ES-I3 (cell line): Measurements from ENCODE around the gene HTRA2.

Experiments
- H3K36me3 ChIP-seq: 2 replicates; pipeline ENCODE4 v1.6.1; 2013; ENCODE audit warnings: mild to moderate bottlenecking, low read length, control low read depth, moderate library complexity; ENCODE audit not compliant: insufficient read depth
- H3K4me1 ChIP-seq: 2 replicates; pipeline ENCODE4 v1.6.1; 2013; ENCODE audit warnings: mild to moderate bottlenecking, control low read depth, low read length; ENCODE audit not compliant: insufficient read depth
- H3K9ac ChIP-seq: 2 replicates; pipeline ENCODE4 v1.6.1; 2013; ENCODE audit warnings: low read depth, mild to moderate bottlenecking, low read length, moderate library complexity
- H3K9me3 ChIP-seq: 2 replicates; pipeline ENCODE4 v1.6.1; 2013; ENCODE audit warnings: mild to moderate bottlenecking, low read length, moderate library complexity; ENCODE audit not compliant: control insufficient read depth, insufficient read depth

Gene HTRA2

GRCh38 chr2:74535440-74535965 is 5.8 kb downstream of the HTRA2 start:
- Histone ChIP-seq H3K9me3 (no peaks in the 10 kb centered on the region), H3K9ac (no peak overlapping the region), H3K36me3 (no peaks in the 10 kb centered on the region), H3K4me1 (peaks cover 7% of the 10 kb centered on the region; the same call in 1 of the 2 replicates)

- Histone ChIP-seq H3K4me1 (peaks cover 4% of the 10 kb centered on the region; the same call in 1 of the 2 replicates), H3K36me3 (no peaks in the 10 kb centered on the region), H3K9me3 (no peaks in the 10 kb centered on the region), H3K9ac (no peak overlapping the region)
Measured at GRCh38 chr2:74536166-74536950, 6.6 kb downstream of the HTRA2 start.

- Histone ChIP-seq H3K9ac (no peak overlapping the region), H3K36me3 (no peaks in the 10 kb centered on the region), H3K4me1 (peaks cover 4% of the 10 kb centered on the region; the same call in 1 of the 2 replicates), H3K9me3 (no peaks in the 10 kb centered on the region)
Measured at GRCh38 chr2:74537140-74537539, 7.4 kb downstream of the HTRA2 start.

- peaks cover 4% of the 10 kb centered on the region; the same call in 1 of the 2 replicates for H3K4me1 ChIP-seq
- H3K9ac ChIP-seq: no peak overlapping the region
- no peaks in the 10 kb centered on the region for H3K9me3 ChIP-seq
- H3K36me3 ChIP-seq: no peaks in the 10 kb centered on the region
Measured at GRCh38 chr2:74538881-74539339, 9.2 kb downstream of the HTRA2 start.

GRCh38 chr2:74540291-74540690 is 10.6 kb downstream of the HTRA2 start:
- no peaks in the 10 kb centered on the region for H3K36me3 ChIP-seq
- no peaks in the 10 kb centered on the region for H3K9me3 ChIP-seq
- H3K4me1 ChIP-seq: peaks cover 4% of the 10 kb centered on the region; the same call in 1 of the 2 replicates
- no peak overlapping the region for H3K9ac ChIP-seq

- no peaks in the 10 kb centered on the region for H3K4me1 ChIP-seq
- no peak overlapping the region for H3K9ac ChIP-seq
- no peaks in the 10 kb centered on the region for H3K9me3 ChIP-seq
- H3K36me3 ChIP-seq: no peaks in the 10 kb centered on the region
Measured at GRCh38 chr2:74542978-74543377, 13.2 kb downstream of the HTRA2 start.

GRCh38 chr2:74544634-74545033 is 14.9 kb downstream of the HTRA2 start:
- Histone ChIP-seq H3K9ac (no peak overlapping the region), H3K4me1 (no peaks in the 10 kb centered on the region), H3K9me3 (no peaks in the 10 kb centered on the region), H3K36me3 (no peaks in the 10 kb centered on the region)

GRCh38 chr2:74546004-74546403 is 16.3 kb downstream of the HTRA2 start:
- H3K9me3 ChIP-seq: no peaks in the 10 kb centered on the region
- H3K4me1 ChIP-seq: no peaks in the 10 kb centered on the region
- H3K36me3 ChIP-seq: no peaks in the 10 kb centered on the region
- no peak overlapping the region for H3K9ac ChIP-seq

- peak overlapping the region; percentile 74 for H3K9ac ChIP-seq
- H3K36me3 ChIP-seq: no peaks in the 10 kb centered on the region
- H3K9me3 ChIP-seq: no peaks in the 10 kb centered on the region
- peaks cover 7% of the 10 kb centered on the region; the same call in 1 of the 2 replicates for H3K4me1 ChIP-seq
Measured at GRCh38 chr2:74548285-74548899, 18.7 kb downstream of the HTRA2 start.

- Histone ChIP-seq H3K9ac (peak overlapping the region; percentile 74), H3K4me1 (peaks cover 7% of the 10 kb centered on the region; the same call in 1 of the 2 replicates), H3K9me3 (no peaks in the 10 kb centered on the region), H3K36me3 (no peaks in the 10 kb centered on the region)
Measured at GRCh38 chr2:74548900-74549826, 19.4 kb downstream of the HTRA2 start.

GRCh38 chr2:74550231-74550630 is 20.5 kb downstream of the HTRA2 start:
- H3K9me3 ChIP-seq: no peaks in the 10 kb centered on the region
- peaks cover 7% of the 10 kb centered on the region; the same call in 1 of the 2 replicates for H3K4me1 ChIP-seq
- H3K9ac ChIP-seq: no peak overlapping the region
- no peaks in the 10 kb centered on the region for H3K36me3 ChIP-seq

- H3K9ac ChIP-seq: no peak overlapping the region
- no peaks in the 10 kb centered on the region for H3K36me3 ChIP-seq
- H3K9me3 ChIP-seq: no peaks in the 10 kb centered on the region
- peaks cover 11% of the 10 kb centered on the region for H3K4me1 ChIP-seq
Measured at GRCh38 chr2:74551530-74551929, 21.8 kb downstream of the HTRA2 start.

- no peaks in the 10 kb centered on the region for H3K9me3 ChIP-seq
- H3K4me1 ChIP-seq: peaks cover 11% of the 10 kb centered on the region
- no peaks in the 10 kb centered on the region for H3K36me3 ChIP-seq
- no peak overlapping the region for H3K9ac ChIP-seq
Measured at GRCh38 chr2:74551942-74552913, 22.5 kb downstream of the HTRA2 start.
